ENCODE data around the gene IGFBP4.

The IGFBP4 gene

DNA sequence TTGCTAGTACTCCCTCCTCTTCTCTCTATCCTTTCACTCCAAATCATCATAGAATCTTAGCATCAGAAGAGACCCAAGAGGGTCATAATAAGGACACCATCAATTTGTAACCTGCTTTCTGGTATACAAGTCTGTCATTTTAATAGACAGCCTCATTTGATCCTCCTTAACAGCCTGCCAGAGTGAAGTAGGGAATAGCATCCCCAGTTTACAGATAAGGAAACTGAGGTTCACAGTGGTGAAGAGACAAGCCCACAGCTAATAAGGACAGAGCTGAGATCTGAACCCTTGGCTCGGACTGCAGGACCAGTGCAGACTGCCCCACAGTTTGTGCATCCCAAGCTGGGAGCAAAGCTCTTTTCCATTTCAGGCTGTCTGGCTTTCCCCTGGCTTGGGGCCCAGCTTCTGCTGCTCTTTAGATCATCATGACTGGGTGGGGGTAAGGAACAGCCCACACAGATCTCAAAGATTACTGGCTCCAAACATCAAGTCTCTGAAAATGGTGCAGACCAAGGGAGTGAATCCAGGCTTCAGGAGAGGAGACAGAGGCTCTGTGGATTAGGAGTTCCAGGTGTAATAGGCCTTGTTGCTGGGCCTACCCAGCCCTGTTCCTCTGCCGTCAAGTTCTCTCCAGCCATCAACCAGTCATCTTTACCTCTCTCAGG lies 10.3 kb upstream of the IGFBP4 start:
- Histone ChIP-seq H3K4me3 (ENCODE audit: low read length) (no peak overlapping the region), H3K4me1 (ENCODE audit: insufficient read depth, low read length) (peaks cover 5% of the 10 kb centered on the region; the same call in 1 of the 2 replicates), H3K9me3 (ENCODE audit: insufficient read depth, low read depth, low read length) (no peaks in the 10 kb centered on the region), H3K27ac (ENCODE audit: low read depth, low read length) (no peak overlapping the region), H3K27me3 (ENCODE audit: insufficient read depth, low read length) (no peaks in the 10 kb centered on the region), H3K36me3 (ENCODE audit: insufficient read depth, low read length) (no peaks in the 10 kb centered on the region), H3K9ac (ENCODE audit: low read depth, low read length) (no peak overlapping the region)
- 89% methylated on average over 2 of the region's 2 CpGs for WGBS

- Histone ChIP-seq H3K27me3 (ENCODE audit: insufficient read depth, low read length) (no peaks in the 10 kb centered on the region), H3K9me3 (ENCODE audit: insufficient read depth, low read depth, low read length) (no peaks in the 10 kb centered on the region), H3K36me3 (ENCODE audit: insufficient read depth, low read length) (no peaks in the 10 kb centered on the region), H3K4me1 (ENCODE audit: insufficient read depth, low read length) (peaks cover 5% of the 10 kb centered on the region; the same call in 1 of the 2 replicates), H3K4me3 (ENCODE audit: low read length) (no peak overlapping the region), H3K9ac (ENCODE audit: low read depth, low read length) (no peak overlapping the region), H3K27ac (ENCODE audit: low read depth, low read length) (no peak overlapping the region)
- WGBS: 61% methylated on average over 6 of the region's 6 CpGs
Measured at GRCh38 chr17:40433551-40434415, 9.5 kb upstream of the IGFBP4 start.

GRCh38 chr17:40436636-40437035 lies 6.6 kb upstream of the IGFBP4 start:
- Histone ChIP-seq H3K27me3 (ENCODE audit: insufficient read depth, low read length) (no peaks in the 10 kb centered on the region), H3K4me1 (ENCODE audit: insufficient read depth, low read length) (peaks cover 5% of the 10 kb centered on the region; the same call in 1 of the 2 replicates), H3K9me3 (ENCODE audit: insufficient read depth, low read depth, low read length) (no peaks in the 10 kb centered on the region), H3K9ac (ENCODE audit: low read depth, low read length) (no peak overlapping the region), H3K36me3 (ENCODE audit: insufficient read depth, low read length) (no peaks in the 10 kb centered on the region), H3K4me3 (ENCODE audit: low read length) (no peak overlapping the region), H3K27ac (ENCODE audit: low read depth, low read length) (no peak overlapping the region)
- 87% methylated on average over 5 of the region's 5 CpGs for WGBS

- Histone ChIP-seq H3K27ac (ENCODE audit: low read depth, low read length) (no peak overlapping the region), H3K27me3 (ENCODE audit: insufficient read depth, low read length) (no peaks in the 10 kb centered on the region), H3K36me3 (ENCODE audit: insufficient read depth, low read length) (no peaks in the 10 kb centered on the region), H3K4me3 (ENCODE audit: low read length) (no peak overlapping the region), H3K9ac (ENCODE audit: low read depth, low read length) (no peak overlapping the region), H3K4me1 (ENCODE audit: insufficient read depth, low read length) (peaks cover 5% of the 10 kb centered on the region; the same call in 1 of the 2 replicates), H3K9me3 (ENCODE audit: insufficient read depth, low read depth, low read length) (no peaks in the 10 kb centered on the region)
- 95% methylated on average over 5 of the region's 5 CpGs for WGBS
Measured at GRCh38 chr17:40437095-40437732, 6.0 kb upstream of the IGFBP4 start.

GRCh38 chr17:40440166-40440565 lies 3.1 kb upstream of the IGFBP4 start:
- WGBS: 92% methylated on average over 4 of the region's 4 CpGs
- Histone ChIP-seq H3K27me3 (ENCODE audit: insufficient read depth, low read length) (peaks cover 4% of the 10 kb centered on the region; the same call in 1 of the 2 replicates), H3K9ac (ENCODE audit: low read depth, low read length) (no peak overlapping the region), H3K4me1 (ENCODE audit: insufficient read depth, low read length) (peaks cover 15% of the 10 kb centered on the region), H3K27ac (ENCODE audit: low read depth, low read length) (no peak overlapping the region), H3K9me3 (ENCODE audit: insufficient read depth, low read depth, low read length) (no peaks in the 10 kb centered on the region), H3K36me3 (ENCODE audit: insufficient read depth, low read length) (no peaks in the 10 kb centered on the region), H3K4me3 (ENCODE audit: low read length) (no peak overlapping the region)

- 29% methylated on average over 29 of the region's 29 CpGs for WGBS
- Histone ChIP-seq H3K36me3 (ENCODE audit: insufficient read depth, low read length) (no peaks in the 10 kb centered on the region), H3K27ac (ENCODE audit: low read depth, low read length) (peak overlapping the region; percentile 48; the same call in 1 of the 2 replicates), H3K9me3 (ENCODE audit: insufficient read depth, low read depth, low read length) (no peaks in the 10 kb centered on the region), H3K4me1 (ENCODE audit: insufficient read depth, low read length) (peaks cover 21% of the 10 kb centered on the region), H3K9ac (ENCODE audit: low read depth, low read length) (peak overlapping the region; percentile 48), H3K4me3 (ENCODE audit: low read length) (peak overlapping the region; percentile 76), H3K27me3 (ENCODE audit: insufficient read depth, low read length) (peaks cover 4% of the 10 kb centered on the region; the same call in 1 of the 2 replicates)
Measured at GRCh38 chr17:40442392-40443195, 656 bp upstream of the IGFBP4 start.

DNA sequence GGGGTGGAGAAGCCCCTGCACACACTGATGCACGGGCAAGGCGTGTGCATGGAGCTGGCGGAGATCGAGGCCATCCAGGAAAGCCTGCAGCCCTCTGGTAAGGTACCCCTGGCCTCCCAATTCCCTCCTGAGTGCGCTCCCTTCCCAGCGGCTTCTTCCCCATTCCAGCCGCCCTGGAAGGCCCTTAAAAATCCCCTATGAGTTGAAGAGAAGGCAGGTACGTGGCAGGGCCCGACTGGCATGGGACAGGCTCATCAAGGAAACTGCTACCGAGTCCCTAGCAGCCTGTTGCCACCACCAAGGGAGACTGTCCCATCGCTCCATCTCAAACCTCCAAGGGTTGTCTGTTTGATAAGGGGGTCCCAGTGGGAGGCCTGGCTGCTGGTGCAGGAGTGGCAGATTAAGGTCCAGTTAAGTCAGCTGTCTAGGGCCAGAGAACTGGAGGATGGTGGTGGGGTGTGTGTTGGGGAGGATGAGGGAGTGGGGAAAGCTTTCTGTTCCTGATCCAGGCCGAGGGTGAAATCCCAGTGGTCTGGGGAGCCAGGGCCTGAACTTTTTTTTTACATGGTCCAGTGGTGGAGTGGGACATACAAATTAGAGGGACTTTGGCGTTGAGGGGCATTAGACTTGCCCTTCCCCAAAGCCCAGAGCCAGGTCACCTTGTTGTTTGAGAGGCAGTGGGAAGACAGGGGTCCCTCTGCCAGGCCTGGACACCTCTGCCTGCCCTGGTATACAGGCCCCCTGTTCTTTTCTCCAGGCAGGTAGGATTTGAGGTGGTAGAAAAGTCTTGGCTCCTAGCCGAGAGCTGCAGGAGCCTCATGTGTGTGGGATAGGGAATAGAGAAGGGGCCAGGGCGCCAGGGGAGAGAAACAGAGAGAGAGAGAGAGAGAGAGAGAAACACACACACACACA lies 994 bp downstream of the IGFBP4 start:
- peaks cover 21% of the 10 kb centered on the region for H3K4me1 ChIP-seq (ENCODE audit: insufficient read depth, low read length)
- H3K4me3 ChIP-seq (ENCODE audit: low read length): peak overlapping the region; percentile 76
- peak overlapping the region; percentile 70 for H3K9ac ChIP-seq (ENCODE audit: low read depth, low read length)
- H3K36me3 ChIP-seq (ENCODE audit: insufficient read depth, low read length): no peaks in the 10 kb centered on the region
- WGBS: 17% methylated on average over 14 of the region's 15 CpGs
- H3K27ac ChIP-seq (ENCODE audit: low read depth, low read length): 0 out of 2 replicates have a peak overlapping the region, but pooled peaks have one; percentile 9
- H3K9me3 ChIP-seq (ENCODE audit: insufficient read depth, low read depth, low read length): no peaks in the 10 kb centered on the region
- peaks cover 4% of the 10 kb centered on the region; the same call in 1 of the 2 replicates for H3K27me3 ChIP-seq (ENCODE audit: insufficient read depth, low read length)

DNA sequence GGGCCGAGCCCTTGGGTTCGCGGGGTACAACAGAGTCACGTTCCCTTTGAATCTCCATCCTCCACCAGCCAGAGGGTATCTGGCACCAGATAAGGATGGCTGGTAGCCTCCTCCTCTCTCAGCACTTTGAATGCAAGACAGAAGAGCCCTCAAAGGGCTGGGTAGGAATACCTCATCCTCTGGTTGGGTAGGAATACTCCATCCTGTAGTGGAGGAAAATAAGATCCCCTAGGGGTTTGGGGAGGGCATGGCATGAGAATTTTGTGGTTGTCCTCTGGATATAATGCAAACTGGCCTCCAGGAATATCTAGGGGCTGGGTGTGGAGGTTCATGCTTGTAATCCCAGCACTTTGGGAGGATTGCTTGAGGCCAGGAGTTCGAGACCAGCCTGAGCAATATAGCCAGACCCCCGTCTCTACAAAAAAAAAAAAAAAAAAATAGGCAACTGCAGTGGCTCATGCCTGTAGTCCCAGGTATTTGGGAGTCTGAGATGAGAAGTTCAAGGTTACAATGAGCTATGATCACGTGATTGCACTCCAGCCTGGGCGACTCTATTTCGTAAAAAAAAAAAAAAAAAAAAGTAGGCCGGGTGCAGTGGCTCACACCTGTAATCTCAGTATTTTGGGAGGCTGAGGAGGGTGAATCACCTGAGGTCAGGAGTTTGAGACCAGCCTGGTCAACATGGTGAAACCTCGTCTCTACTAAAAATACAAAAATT lies 2.7 kb downstream of the IGFBP4 start:
- Histone ChIP-seq H3K27ac (ENCODE audit: low read depth, low read length) (no peak overlapping the region), H3K36me3 (ENCODE audit: insufficient read depth, low read length) (no peaks in the 10 kb centered on the region), H3K9ac (ENCODE audit: low read depth, low read length) (no peak overlapping the region), H3K9me3 (ENCODE audit: insufficient read depth, low read depth, low read length) (no peaks in the 10 kb centered on the region), H3K4me1 (ENCODE audit: insufficient read depth, low read length) (peaks cover 21% of the 10 kb centered on the region), H3K4me3 (ENCODE audit: low read length) (peak overlapping the region; percentile 76; the same call in 1 of the 2 replicates), H3K27me3 (ENCODE audit: insufficient read depth, low read length) (peaks cover 4% of the 10 kb centered on the region; the same call in 1 of the 2 replicates)
- WGBS: 94% methylated on average over 7 of the region's 11 CpGs

GRCh38 chr17:40447148-40447644 lies 3.9 kb downstream of the IGFBP4 start:
- Histone ChIP-seq H3K36me3 (ENCODE audit: insufficient read depth, low read length) (no peaks in the 10 kb centered on the region; the same call in 1 of the 2 replicates), H3K4me3 (ENCODE audit: low read length) (no peak overlapping the region), H3K27me3 (ENCODE audit: insufficient read depth, low read length) (peaks cover 4% of the 10 kb centered on the region; the same call in 1 of the 2 replicates), H3K9ac (ENCODE audit: low read depth, low read length) (no peak overlapping the region), H3K4me1 (ENCODE audit: insufficient read depth, low read length) (peaks cover 21% of the 10 kb centered on the region), H3K9me3 (ENCODE audit: insufficient read depth, low read depth, low read length) (no peaks in the 10 kb centered on the region), H3K27ac (ENCODE audit: low read depth, low read length) (no peak overlapping the region)
- WGBS: 94% methylated on average over 8 of the region's 8 CpGs
